Stomach (tissue), 4 donors: ENCODE measurements around the gene C1QB.

Source experiments
- EP300 ChIP-seq: sonication (generic); formaldehyde crosslinking; IDR thresholded peaks from one replicate; pipeline ENCODE4 v1.6.1; 2017; ENCODE audit warnings: antibody characterized with exemption
- POLR2A ChIP-seq, 4 donors: fragments of 450-650 bp; IDR thresholded peaks; one replicate each; pipeline ENCODE4 v1.6.1; 2016; ENCODE audit warnings: antibody characterized with exemption in 4 of 4, control low read depth in 2 of 4, mild to moderate bottlenecking in 1 of 4, moderate library complexity in 1 of 4
- POLR2AphosphoS5 ChIP-seq, 3 donors: sonication (generic); formaldehyde crosslinking; IDR thresholded peaks; one replicate each; pipeline ENCODE4 v1.6.1; 2016; ENCODE audit warnings: antibody characterized with exemption in 3 of 3
- TF ChIP-seq, protein P1 (sequence below), 7 experiments: fragments of 450-650 bp in 4 of 7; fragments of 200-600 bp in 3 of 7; sonication (generic) in 3 of 7; IDR thresholded peaks; one replicate each; pipeline ENCODE4 v1.5.1; 2016 to 2019; ENCODE audit warnings: antibody characterized with exemption in 7 of 7, control low read depth in 2 of 7, mild to moderate bottlenecking in 1 of 7

DNA sequence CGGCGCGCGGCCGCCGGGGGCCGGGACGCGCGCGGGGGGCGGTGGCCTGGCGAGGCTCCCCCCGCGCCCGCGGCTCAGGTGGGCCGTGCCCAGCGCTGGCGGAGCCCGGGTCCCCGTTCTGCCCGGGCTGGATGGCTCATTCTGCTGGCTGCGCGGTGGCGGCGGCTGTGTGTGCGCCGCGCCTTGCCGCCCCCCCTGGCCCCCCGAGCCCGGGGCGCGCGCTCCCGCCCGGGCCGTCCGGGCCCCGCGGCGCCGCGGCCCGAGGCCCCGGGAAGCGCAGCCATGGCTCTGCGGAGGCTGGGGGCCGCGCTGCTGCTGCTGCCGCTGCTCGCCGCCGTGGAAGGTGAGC, 57.6 kb downstream of the C1QB start, which contains the start of gene EPHB2:
- TF ChIP-seq, protein P1, sequence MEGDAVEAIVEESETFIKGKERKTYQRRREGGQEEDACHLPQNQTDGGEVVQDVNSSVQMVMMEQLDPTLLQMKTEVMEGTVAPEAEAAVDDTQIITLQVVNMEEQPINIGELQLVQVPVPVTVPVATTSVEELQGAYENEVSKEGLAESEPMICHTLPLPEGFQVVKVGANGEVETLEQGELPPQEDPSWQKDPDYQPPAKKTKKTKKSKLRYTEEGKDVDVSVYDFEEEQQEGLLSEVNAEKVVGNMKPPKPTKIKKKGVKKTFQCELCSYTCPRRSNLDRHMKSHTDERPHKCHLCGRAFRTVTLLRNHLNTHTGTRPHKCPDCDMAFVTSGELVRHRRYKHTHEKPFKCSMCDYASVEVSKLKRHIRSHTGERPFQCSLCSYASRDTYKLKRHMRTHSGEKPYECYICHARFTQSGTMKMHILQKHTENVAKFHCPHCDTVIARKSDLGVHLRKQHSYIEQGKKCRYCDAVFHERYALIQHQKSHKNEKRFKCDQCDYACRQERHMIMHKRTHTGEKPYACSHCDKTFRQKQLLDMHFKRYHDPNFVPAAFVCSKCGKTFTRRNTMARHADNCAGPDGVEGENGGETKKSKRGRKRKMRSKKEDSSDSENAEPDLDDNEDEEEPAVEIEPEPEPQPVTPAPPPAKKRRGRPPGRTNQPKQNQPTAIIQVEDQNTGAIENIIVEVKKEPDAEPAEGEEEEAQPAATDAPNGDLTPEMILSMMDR (IDR thresholded peaks at IDR 0.05) = no peak
- TF ChIP-seq POLR2A (IDR thresholded peaks at IDR 0.05) (no peak), POLR2AphosphoS5 (IDR thresholded peaks at IDR 0.05) (no peak), EP300 (no peak)
